Astrocyte (in vitro differentiated cells and primary cell): ENCODE data around the gene NUCB2.

Experiments
- EZH2 ChIP-seq: IDR thresholded peaks from 2 replicates; pipeline ENCODE4 v1.6.1; 2012; ENCODE audit warnings: mild to moderate bottlenecking, low read length, inconsistent platforms; ENCODE audit not compliant: insufficient read depth
- TF ChIP-seq, protein P1 (sequence below): IDR thresholded peaks from 2 replicates; pipeline ENCODE4 v1.5.1; 2011; ENCODE audit warnings: low read depth, mild to moderate bottlenecking, inconsistent platforms, low read length, moderate library complexity; ENCODE audit not compliant: insufficient read depth

DNA sequence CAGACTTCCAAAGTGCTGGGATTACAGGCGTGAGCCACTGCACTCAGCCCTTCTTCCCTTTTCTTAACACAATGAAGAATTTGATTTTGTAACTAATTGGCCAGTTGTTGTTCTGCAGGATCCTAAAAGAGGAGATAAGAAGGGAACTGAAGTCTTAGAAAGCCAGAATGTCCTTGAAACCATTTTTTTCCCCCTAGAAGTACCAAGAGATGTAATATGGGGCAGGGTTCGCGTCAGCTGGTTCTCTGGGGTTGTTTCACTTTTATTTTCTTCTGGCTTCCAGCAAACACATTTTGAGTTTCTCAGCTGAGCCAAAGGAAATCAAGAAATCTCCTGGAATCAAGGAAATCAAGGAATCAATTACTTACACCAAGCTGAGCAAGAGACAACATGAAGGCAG, 7.6 kb upstream of the NUCB2 start:
- TF ChIP-seq, protein P1, sequence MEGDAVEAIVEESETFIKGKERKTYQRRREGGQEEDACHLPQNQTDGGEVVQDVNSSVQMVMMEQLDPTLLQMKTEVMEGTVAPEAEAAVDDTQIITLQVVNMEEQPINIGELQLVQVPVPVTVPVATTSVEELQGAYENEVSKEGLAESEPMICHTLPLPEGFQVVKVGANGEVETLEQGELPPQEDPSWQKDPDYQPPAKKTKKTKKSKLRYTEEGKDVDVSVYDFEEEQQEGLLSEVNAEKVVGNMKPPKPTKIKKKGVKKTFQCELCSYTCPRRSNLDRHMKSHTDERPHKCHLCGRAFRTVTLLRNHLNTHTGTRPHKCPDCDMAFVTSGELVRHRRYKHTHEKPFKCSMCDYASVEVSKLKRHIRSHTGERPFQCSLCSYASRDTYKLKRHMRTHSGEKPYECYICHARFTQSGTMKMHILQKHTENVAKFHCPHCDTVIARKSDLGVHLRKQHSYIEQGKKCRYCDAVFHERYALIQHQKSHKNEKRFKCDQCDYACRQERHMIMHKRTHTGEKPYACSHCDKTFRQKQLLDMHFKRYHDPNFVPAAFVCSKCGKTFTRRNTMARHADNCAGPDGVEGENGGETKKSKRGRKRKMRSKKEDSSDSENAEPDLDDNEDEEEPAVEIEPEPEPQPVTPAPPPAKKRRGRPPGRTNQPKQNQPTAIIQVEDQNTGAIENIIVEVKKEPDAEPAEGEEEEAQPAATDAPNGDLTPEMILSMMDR = no peak
- TF ChIP-seq EZH2 = no peak
